ENCODE data around the gene REL. TPM values are rescaled to one million over a fixed set of nuclear protein-coding genes. Genes with fewer than 3 reads are reported as not detected.

REL gene
- polyA plus RNA-seq, 5 donors = 5.9 to 12.3 (median 11.0) TPM

DNA sequence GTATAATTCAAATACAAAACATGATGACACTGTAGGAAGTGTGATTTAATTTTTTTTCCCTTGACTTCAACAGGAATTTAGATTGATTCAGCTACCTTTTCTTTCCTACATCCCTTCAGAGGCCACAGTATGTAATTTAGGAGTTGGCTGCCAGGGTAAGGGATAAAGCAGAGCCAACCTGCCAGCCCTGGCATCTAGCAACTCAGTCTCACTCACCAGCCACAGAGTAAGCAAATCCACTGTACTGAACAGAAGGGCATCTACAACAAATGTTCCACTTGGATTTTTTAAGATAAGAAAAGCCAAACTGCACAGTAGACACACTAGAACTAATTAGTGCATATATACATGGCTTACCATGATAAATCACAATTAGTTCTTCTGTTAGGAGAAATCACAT is 81.8 kb downstream of the REL start:
- no peak for DNase-seq

DNA sequence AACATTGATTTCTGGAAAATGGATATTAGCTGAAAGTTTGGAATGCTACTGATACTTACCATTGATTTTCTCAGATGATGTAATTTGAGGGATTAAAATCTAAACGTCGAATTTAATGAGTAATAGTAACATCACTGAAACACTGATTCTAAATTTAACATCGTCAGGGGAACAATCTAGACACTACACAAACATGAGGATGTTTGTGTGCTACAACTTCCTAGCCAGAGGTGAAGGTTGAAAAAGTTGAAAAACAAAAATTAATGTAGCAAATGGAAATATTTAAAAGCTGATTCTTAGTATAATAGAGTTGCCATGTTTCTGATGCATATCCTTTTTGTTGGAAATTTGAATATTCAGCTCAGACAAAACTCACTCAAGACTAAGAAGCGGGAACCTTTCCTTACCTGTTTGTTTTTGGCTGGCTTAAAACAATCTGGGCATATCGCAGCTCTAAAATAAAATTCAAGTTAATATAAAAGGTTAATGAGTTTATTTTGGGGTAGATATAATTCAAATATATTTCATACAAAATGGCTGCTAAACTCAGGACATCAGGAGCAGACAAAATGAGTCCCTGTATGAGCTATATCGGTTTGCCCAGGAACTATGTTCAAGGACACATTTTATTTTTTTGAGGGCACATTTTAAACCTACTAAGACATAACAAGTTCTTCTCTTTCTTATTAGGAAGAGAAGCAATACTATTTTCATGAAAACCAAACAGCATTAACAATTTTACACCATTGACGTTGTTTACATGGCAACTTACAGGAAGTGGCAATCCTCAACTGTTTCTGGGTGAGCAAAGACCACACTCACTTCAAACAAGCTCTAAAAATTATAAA is 83.5 kb downstream of the REL start:
- no peak for DNase-seq

DNA sequence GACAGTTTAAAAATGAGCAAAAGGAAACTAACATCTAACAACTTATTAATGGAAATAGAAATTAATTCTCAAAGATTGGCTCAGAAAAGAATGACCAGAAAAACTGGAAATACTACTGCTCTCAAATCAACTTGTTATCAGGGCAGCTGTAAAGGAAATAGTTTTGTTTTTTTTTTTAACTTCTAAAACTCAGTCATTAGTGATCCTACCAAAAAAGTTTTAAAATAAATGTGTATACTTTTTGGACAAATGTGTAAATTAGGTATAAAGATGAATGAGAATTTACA is 84.1 kb downstream of the REL start:
- DNase-seq = no peak

DNA sequence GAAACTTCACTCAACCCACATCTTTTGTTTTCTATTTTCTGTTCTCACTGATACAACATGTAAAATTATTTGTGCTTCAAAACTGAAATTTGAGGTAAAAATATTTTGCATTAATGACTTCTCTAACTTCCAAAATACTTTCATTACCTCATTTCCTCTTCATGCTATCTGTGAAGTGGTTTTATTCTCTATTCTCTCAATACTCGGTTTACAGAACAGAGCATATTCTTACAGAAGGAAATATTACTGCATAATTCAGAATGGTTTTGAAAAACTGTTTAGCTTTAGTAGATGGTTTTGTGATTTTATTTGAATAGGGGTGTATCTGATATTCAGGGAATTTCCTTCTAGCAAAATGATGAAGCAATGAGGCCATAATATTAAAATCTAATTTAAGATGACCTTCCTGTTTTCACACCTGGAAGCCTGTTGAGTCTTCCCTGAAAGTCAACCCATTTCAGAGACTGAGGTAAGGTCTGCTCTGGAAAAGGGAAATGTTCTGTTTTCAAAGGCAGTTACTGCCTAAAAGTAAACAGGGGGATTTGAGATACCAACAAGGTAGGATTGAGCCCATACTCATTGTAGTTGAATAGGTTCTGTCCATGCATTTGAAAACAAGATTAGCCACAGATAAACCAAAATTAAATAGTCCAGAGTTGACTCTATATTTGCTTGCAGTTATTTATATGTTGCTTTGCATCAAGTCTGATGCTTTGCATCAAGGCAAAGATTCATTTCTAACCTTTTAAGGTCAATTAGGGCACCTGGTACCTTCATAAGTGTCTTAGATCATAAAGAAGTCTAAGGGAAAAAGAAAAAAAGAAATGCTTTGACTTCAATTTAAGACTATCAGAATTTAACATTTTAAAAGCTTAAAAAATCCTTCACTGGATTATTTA is 85.4 kb downstream of the REL start:
- DNase-seq = no peak

DNA sequence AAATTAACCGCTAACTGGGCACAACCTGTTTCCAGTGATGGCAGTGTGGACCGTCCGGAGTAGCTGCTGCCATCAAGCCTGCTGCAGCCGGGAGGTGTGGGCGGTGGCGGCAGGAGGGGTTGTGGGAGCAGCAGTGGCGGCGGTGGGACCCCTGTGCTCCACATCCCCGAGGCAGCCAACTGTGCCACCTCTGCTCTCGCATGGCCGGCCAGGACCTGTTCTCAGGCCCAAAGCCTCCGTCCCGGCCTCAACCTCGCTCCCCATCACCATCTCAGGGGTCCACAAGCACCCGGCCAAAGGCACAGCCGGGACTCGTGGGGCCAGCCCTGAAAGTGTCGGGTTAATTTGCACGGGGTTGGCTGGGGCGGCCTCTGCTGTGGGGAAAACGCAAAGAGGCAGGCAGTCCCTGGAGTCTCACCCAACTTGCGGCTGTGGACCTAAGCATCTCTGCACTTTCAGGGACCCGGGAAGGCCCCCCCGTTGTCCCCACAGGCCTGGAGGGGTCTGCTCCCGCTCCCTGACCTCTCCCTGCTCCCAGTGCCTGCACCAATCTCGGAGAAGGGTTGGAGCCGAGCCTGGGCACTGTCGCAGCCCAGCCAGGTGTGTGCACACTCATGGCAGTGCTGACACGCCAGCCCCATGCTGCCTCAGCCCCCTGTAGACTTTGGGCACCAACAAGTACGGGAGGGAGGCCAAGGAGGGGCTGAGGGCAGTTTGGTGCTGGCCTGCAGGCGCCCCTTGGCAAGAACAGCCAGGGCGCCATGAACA is 91.7 kb downstream of the REL start:
- DNase-seq = no peak

DNA sequence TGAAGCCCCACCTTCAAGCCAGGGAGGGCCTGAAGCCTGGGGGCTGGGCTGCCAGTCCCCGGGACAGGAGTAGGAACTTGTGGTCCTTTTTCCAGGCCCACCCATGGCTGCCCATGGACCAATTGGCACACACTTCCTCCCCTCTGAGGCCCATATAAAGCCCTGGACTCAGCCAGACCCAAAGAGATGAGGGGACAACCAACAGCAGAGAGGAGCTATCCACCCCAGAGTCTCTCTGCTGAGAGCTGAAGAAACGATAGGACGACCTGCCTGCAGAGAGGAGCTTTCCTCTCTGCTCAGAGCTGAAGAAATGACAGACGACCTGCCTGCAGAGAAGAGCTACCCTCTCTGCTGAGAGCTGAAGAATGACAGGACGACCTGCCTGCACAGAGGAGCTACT is 92.3 kb downstream of the REL start:
- DNase-seq = no peak

DNA sequence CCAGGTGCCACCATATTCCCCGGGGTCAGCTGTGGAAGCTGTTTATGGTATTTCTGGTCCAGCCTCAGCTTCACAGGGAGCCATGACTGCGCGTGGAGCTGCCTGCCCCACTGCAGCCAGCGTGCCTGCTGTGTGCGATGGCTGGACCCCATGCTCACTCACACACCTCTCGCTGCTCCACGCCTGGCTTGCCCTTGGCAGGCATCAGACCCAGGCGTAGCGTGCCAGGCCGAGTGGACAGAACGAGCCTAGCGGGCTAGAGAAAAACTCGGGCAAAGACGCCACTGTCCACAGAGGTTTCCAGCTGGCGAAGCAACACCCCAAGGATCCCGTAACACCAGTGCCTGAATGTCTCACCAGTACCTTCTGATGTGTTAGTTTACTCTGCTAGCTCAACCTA is 93.3 kb downstream of the REL start:
- no peak for DNase-seq

Other genes starting within 250 kb of the REL start
- 10 to 100 TPM; 18.3 to 28.3 (median 25.2) TPM for gene PAPOLG, start 125.3 kb upstream of the REL start, polyA plus RNA-seq (ENCODE audit: insufficient read depth in 1 of 5, insufficient read length in 5 of 5, low replicate concordance in 1 of 5)
- 10 to 100 TPM; 24.0 to 32.9 (median 30.8) TPM for gene PEX13, start 136.1 kb downstream of the REL start, polyA plus RNA-seq (ENCODE audit: insufficient read depth in 1 of 5, insufficient read length in 5 of 5, low replicate concordance in 1 of 5)
- 10 to 100 TPM in 4 of 5 donors, 1 to 10 TPM in 1; 7.8 to 14.6 (median 12.9) TPM for gene PUS10, start 136.7 kb downstream of the REL start, polyA plus RNA-seq (ENCODE audit: insufficient read depth in 1 of 5, insufficient read length in 5 of 5, low replicate concordance in 1 of 5)
- 10 to 100 TPM; 31.1 to 45.7 (median 38.0) TPM for gene SANBR, start 184.3 kb downstream of the REL start, polyA plus RNA-seq (ENCODE audit: insufficient read depth in 1 of 5, insufficient read length in 5 of 5, low replicate concordance in 1 of 5)